Suprapubic skin (tissue), 3 donors: Measurements from ENCODE around the gene FUT4.

Source experiments
- CTCF ChIP-seq, 2 donors: fragments of 200-600 bp in 1 of 2; fragments of 450-650 bp in 1 of 2; sonication (generic) in 1 of 2; IDR thresholded peaks; one replicate each; pipeline ENCODE4 v1.5.1; 2016 to 2019; ENCODE audit warnings: antibody characterized with exemption in 2 of 2, mild to moderate bottlenecking in 1 of 2, moderate library complexity in 1 of 2
- EP300 ChIP-seq: sonication (generic); formaldehyde crosslinking; IDR thresholded peaks from one replicate; pipeline ENCODE4 v1.6.1; 2017; ENCODE audit warnings: antibody characterized with exemption

- TF ChIP-seq CTCF (IDR thresholded peaks at IDR 0.05) (no peak), EP300 (no peak)
Measured at GRCh38 chr11:94568200-94568599, 24.5 kb downstream of the FUT4 start.
